Subcutaneous abdominal adipose tissue (tissue), 5 donors: Measurements from ENCODE around the gene CADM1.

Experiments used
- H3K27ac ChIP-seq: one replicate; pipeline ENCODE4 v1.7.0; 2013; ENCODE audit warnings: low read depth, mild to moderate bottlenecking, inconsistent platforms, low read length, moderate library complexity
- H3K27me3 ChIP-seq, 5 donors: one replicate each; pipeline ENCODE4 v1.7.0; 2013; ENCODE audit warnings: low read length in 5 of 5, inconsistent platforms in 1 of 5; ENCODE audit not compliant: control insufficient read depth in 5 of 5, insufficient read depth in 4 of 5
- H3K36me3 ChIP-seq, 5 donors: one replicate each; pipeline ENCODE4 v1.7.0; 2013; ENCODE audit warnings: low read length in 5 of 5; ENCODE audit not compliant: control insufficient read depth in 5 of 5, insufficient read depth in 5 of 5
- H3K4me1 ChIP-seq, 5 donors: one replicate each; pipeline ENCODE4 v1.7.0; 2013; ENCODE audit warnings: low read length in 5 of 5, mild to moderate bottlenecking in 3 of 5, moderate library complexity in 1 of 5; ENCODE audit not compliant: control insufficient read depth in 5 of 5, insufficient read depth in 5 of 5
- H3K4me3 ChIP-seq, 5 donors: one replicate each; pipeline ENCODE4 v1.7.0; 2013; ENCODE audit warnings: low read length in 5 of 5, low read depth in 1 of 5
- H3K9ac ChIP-seq, 5 donors: one replicate each; pipeline ENCODE4 v1.7.0; 2013; ENCODE audit warnings: low read length in 5 of 5, mild to moderate bottlenecking in 4 of 5, moderate library complexity in 3 of 5
- H3K9me3 ChIP-seq, 5 donors: one replicate each; pipeline ENCODE4 v1.7.0; 2013; ENCODE audit warnings: low read length in 5 of 5; ENCODE audit not compliant: control insufficient read depth in 5 of 5
- donor health status: healthy.
- donor health status: healthy.
- donor health status: healthy.
- donor health status: healthy.
- donor health status: healthy.

CADM1 gene

DNA sequence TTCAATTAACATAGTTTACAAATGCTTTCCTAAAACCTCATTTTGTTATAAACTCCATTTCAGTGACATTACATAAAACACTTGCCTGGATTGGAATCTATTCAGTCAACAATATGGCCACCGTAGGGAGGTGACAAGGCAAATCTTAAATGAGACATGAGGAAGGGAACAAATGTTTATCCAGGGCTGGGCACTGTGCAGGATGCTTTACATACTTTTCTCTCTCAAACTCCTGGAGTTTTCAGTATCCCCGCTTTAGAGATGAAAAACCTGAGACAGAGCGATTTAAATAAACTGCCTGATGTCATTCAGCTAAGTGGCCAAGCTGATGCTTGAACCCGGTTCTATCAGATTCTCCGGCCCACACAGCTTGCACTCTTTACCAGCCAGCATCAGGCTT, 259.9 kb downstream of the CADM1 start:
- H3K27me3 ChIP-seq = no peaks in the 10 kb centered on the region

DNA sequence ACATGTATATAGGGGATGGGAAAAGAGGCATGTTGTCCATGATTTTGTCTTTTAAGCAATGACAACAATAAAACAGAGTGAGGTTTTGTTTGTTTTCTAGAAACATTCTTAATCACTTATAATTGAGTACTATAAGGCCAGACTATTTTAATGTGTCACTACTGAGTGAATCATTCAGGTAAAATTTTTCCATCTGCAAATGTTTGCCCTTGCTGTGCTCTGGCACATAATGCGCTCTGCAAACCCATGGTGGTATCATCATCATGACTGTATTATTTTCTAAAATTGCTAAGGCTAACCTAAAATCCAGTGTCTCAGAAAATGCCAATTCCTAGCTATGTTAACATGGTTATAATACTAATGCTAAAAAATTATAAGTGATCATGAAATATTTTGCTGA, 261.2 kb downstream of the CADM1 start:
- H3K36me3 ChIP-seq = no peaks in the 10 kb centered on the region
- H3K27me3 ChIP-seq = no peaks in the 10 kb centered on the region
- no peak overlapping the region for H3K4me3 ChIP-seq
- no peaks in the 10 kb centered on the region for H3K9me3 ChIP-seq
- no peaks in the 10 kb centered on the region for H3K4me1 ChIP-seq
- no peak overlapping the region for H3K9ac ChIP-seq
- no peak overlapping the region for H3K27ac ChIP-seq

More for the DNA sequence above, 259.9 kb downstream of the CADM1 start:
- H3K27ac ChIP-seq = no peak overlapping the region
- no peaks in the 10 kb centered on the region for H3K9me3 ChIP-seq
- no peak overlapping the region for H3K4me3 ChIP-seq
- no peak overlapping the region for H3K9ac ChIP-seq
- H3K4me1 ChIP-seq = no peaks in the 10 kb centered on the region
- H3K36me3 ChIP-seq = no peaks in the 10 kb centered on the region

DNA sequence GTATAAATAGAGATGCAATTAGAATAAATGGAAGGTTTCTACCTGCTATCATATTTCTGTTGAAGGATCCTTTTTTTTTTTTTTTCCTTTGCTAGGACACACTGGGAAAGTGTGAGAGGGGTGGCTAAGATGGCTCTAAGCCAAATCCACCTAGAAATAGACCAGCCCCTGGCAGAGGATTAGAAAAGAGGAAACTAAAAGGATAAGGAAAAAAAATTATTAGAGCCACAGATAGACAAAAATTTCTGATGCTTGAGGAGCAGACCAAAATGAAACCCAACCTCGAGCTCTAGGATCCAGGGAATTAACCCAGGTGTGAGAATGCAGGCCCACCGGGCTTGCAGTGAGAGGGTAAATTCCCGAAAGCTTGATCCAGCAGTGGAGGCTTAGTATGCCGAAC, 262.3 kb downstream of the CADM1 start:
- Histone ChIP-seq H3K36me3 (peaks cover 0 to 4% (median 0%) of the 10 kb centered on the region in 5 donors), H3K4me3 (no peak overlapping the region), H3K27me3 (no peaks in the 10 kb centered on the region), H3K27ac (no peak overlapping the region), H3K4me1 (no peaks in the 10 kb centered on the region), H3K9ac (no peak overlapping the region), H3K9me3 (no peaks in the 10 kb centered on the region)

DNA sequence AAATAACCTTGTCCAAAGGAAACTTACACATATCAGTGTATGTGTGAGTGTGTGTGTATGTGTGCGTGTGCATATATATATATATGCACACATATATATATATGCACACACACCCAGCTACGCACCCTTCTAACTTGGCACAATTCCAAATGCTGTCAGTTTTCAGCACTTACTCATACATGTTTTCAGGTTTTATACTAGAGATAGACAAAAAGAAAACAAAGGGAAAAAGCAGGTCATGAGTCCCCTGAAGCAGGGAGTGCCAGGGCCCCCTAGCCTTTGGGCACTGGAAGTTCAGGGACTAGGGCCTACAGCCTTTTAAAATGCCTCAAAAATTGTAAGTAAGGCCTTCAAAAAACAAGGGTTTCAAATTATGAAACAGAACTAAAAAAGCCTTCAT, 265.4 kb downstream of the CADM1 start:
- Histone ChIP-seq H3K9me3 (no peaks in the 10 kb centered on the region), H3K4me3 (no peak overlapping the region), H3K9ac (no peak overlapping the region), H3K27me3 (no peaks in the 10 kb centered on the region), H3K27ac (no peak overlapping the region), H3K4me1 (no peaks in the 10 kb centered on the region), H3K36me3 (peaks cover 0 to 4% (median 0%) of the 10 kb centered on the region in 5 donors)

DNA sequence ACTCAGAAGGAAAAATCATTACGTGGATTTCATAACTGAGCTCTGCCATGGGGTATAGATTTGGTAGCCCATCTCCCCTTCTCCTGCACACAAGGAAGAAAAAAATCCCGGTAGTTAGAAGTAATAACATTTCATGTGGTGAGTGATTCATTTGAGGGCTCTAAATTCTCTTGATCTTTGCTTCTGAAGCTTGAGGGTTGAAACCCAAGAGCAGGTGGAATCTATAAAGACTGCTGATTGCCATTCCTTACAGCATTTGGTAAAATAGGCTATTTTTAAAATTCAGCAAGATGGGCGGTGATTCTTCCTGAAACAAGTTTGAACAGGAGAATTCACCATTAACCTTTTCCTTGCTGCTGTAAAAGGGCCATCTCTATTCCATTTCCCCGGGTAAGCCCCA, 266.1 kb downstream of the CADM1 start:
- no peak overlapping the region for H3K9ac ChIP-seq
- no peaks in the 10 kb centered on the region for H3K27me3 ChIP-seq
- no peaks in the 10 kb centered on the region for H3K4me1 ChIP-seq
- H3K9me3 ChIP-seq = no peaks in the 10 kb centered on the region
- no peak overlapping the region for H3K4me3 ChIP-seq
- H3K36me3 ChIP-seq = peaks cover 0 to 4% (median 0%) of the 10 kb centered on the region in 5 donors
- no peak overlapping the region for H3K27ac ChIP-seq

DNA sequence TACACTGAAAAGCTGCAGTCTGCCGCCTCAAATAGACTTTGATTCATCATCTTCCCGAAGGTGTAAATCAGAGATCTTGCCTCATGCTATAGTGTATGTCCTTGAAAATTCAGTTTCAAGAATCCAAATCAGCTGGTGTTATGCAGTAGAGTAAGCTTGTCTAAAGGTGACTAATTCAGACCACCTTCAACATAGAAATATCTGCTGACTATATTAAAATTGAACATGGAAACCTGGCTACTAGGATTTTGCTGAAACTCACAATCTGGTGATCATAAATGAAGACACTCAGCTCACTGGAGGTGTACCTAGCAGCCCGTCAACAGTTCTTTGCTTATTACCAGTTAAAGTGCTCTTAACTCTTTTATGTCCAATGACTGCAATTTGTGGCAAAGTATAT, 266.6 kb downstream of the CADM1 start:
- no peaks in the 10 kb centered on the region for H3K9me3 ChIP-seq
- no peak overlapping the region for H3K9ac ChIP-seq
- peaks cover 0 to 4% (median 0%) of the 10 kb centered on the region in 5 donors for H3K36me3 ChIP-seq
- no peak overlapping the region for H3K4me3 ChIP-seq
- no peaks in the 10 kb centered on the region for H3K4me1 ChIP-seq
- H3K27me3 ChIP-seq = no peaks in the 10 kb centered on the region
- no peak overlapping the region for H3K27ac ChIP-seq

DNA sequence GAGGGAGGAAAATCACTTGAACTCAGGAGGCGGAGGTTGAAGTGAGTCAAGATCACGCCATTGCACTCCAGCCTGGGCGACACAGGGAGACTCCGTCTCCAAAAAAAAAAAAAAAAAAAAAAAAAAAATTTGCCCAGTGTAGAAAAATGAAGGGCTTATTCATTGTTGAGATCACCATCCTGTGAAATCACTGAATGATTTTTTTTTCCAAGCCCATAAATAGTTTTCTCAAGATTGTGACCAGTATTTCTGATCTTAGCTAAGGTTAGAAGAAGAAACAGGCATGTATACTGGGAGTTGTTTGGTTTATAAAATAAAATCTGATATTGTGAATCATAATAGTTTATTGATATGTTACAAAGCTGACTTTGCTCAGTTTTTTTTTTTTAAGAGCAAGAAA, 269.4 kb downstream of the CADM1 start:
- Histone ChIP-seq H3K27ac (no peak overlapping the region), H3K36me3 (peaks cover 0 to 6% (median 2%) of the 10 kb centered on the region in 5 donors), H3K9me3 (no peaks in the 10 kb centered on the region), H3K4me1 (no peaks in the 10 kb centered on the region), H3K27me3 (no peaks in the 10 kb centered on the region), H3K4me3 (no peak overlapping the region), H3K9ac (no peak overlapping the region)

DNA sequence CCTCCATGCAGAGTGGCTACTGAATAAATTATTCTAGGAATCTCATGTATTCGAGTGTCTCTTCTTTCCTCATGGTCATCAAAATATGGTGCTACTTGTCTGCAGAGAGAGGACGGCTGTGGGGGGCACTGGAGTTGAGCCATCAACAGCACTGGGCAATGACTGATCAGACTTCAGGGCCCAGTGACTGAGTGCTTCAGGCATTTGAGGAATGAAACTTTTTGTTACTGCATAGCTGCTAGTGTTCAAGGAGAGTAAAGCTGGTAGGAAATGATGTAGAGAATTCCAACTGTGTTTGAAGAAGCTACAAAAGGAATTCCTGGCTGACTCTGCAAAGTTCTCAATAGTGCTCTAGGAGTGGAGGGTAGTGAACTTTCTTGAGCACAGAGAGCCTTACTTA, 277.7 kb downstream of the CADM1 start:
- Histone ChIP-seq H3K9me3 (no peaks in the 10 kb centered on the region), H3K36me3 (peaks cover 0 to 7% (median 3%) of the 10 kb centered on the region in 5 donors), H3K27me3 (no peaks in the 10 kb centered on the region), H3K9ac (no peak overlapping the region), H3K4me3 (no peak overlapping the region), H3K4me1 (no peaks in the 10 kb centered on the region), H3K27ac (no peak overlapping the region)

DNA sequence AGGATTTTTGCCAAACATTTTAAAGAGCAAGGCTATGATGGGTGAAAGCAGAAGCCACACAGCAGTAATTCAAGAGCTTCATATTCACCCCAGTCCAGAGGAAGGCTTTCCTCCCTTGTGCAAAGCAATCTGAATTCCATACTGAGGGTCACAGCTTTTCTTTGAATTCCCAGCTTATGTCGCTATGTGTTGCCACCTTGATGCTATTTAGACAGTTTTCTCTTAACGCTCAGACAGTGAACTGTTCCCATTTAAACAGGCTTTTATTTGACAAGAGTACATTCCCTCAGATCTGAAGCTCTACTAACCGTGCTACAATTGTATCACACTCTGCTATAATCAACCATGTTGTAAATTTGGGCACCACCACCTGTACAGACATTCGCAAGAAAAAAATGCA, 279.7 kb downstream of the CADM1 start:
- H3K9ac ChIP-seq = no peak overlapping the region
- no peak overlapping the region for H3K27ac ChIP-seq
- H3K36me3 ChIP-seq = peaks cover 0 to 5% (median 0%) of the 10 kb centered on the region in 5 donors
- no peaks in the 10 kb centered on the region for H3K27me3 ChIP-seq
- no peaks in the 10 kb centered on the region for H3K9me3 ChIP-seq
- H3K4me3 ChIP-seq = no peak overlapping the region
- no peaks in the 10 kb centered on the region for H3K4me1 ChIP-seq

DNA sequence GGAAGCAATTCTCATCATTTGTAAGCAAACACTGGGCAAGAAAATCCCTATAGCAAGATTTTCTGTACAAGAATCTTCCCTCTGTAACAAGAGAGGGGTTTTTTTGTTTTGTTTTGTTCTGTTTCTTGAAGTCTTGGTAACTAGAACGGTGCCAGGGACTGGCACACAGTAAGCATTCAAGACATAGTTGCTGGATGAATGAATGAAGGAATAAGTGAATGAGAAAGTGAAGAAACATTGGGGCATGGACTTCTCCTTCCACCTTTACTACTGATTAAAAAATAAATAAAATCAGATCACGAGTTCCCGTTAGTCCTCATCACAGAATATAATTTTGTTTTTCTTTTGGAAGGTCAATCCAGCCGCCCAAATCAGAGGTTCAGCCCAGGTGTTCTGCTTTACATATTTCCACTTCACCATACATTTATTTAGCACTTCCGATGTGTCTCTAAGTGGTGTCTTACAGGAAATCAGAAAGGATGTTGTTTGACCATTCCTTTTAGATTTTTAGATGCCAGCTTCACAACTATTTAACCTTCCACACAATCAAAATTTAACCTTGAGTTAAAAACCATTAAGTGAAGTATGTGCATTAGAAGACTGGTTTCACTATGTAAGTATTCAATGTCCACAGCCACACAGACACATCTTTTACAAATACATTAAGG, 281.2 kb downstream of the CADM1 start:
- Histone ChIP-seq H3K27me3 (no peaks in the 10 kb centered on the region), H3K9ac (no peak overlapping the region), H3K27ac (no peak overlapping the region), H3K4me3 (no peak overlapping the region), H3K36me3 (peaks cover 0 to 4% (median 0%) of the 10 kb centered on the region in 5 donors), H3K9me3 (no peaks in the 10 kb centered on the region), H3K4me1 (no peaks in the 10 kb centered on the region)
